GM19395 (cell line): ENCODE measurements around the gene SMARCD2.

Experiments
- ATAC-seq: cut with Tn5 transposase; IDR thresholded peaks from one replicate; pipeline ENCODE4 v1.9.1; 2021; ENCODE audit warnings: mild to moderate bottlenecking, moderate library complexity; ENCODE audit not compliant: unreplicated experiment

The SMARCD2 gene

DNA sequence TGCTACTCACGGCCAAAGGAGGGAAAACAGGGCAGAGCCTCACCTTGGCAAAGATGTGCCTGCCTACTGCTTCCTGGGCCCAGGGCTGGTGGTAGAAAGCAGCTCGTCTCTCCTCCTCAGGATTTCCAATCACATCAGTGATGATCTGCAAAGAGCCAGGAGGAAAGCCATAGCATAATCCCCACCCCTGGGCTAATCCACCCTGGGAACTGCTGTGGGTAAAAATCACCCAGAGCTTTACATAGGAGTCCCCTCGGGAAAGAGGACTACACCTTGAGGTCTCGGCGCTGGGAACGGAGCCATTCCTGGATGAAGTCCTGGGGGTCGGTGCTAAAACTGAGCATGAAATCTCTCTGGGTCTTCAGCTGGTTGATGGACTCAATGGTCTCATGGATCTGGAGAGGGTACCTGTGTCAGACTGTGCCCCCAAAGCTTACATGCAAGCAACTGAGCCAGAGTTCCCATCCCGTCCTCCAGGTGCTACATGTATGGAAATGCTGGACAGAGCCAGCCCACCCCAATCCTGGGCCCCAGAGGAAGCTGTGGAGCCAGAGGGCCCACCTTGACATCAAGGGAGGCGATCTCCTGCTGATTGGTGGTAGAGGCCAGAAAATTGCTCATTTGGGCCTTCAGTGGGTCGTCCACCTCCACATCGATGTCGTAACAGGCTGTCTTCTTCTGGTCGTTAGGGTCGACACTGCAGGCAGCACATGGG lies 9.3 kb downstream of the SMARCD2 start:
- ATAC-seq = no peak

DNA sequence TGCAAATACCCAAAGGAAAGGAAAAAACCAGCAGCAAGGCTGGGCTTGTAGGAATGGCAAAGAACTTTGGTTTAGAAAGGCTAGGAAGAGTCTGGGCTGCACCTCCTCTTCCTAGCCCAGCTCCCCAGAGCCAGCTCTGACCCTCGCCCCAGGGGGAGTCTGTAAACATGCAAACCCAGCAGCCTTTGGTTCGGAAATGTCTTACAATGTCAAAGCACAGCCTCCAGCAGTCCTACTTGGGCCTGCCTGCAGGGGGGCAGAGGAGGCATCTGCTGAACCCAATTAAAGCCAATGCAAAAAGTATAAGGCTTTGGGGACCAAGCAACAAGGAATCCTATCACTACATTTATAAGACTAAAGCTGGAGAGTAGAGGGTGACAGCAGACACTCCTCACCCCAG lies 10.0 kb downstream of the SMARCD2 start:
- no peak for ATAC-seq

DNA sequence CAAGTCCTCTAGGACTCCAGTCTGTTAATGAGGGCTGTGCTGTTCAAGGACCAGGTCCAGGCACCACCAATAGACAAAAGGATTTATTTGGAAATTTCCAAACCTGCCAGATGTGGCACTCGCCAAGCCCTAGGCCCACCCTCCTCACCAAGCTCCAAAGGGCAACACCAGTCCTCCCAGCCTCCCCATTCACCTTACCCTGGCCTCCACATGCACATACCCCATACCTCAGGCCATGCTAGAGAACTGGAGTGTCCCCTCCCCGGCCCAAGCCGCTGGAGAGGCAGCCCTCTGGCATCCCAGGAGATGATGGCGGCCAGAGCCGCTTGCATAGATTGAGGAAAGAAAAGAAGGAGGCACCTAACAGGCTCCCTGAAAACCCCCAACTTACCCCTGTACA lies 10.5 kb downstream of the SMARCD2 start:
- no peak for ATAC-seq

DNA sequence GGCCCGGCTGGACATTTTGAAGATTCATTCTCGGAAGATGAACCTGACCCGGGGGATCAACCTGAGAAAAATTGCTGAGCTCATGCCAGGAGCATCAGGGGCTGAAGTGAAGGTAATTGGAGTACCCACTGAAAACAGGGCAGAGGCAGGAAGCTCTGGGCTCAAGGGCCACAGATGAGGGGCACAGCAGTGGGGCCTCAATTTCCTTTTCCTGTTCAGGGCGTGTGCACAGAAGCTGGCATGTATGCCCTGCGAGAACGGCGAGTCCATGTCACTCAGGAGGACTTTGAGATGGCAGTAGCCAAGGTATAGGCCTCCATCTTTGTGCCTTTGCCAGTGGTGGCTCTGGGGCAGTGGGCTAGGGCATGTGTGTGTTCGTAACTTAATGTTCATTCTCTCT lies 11.0 kb downstream of the SMARCD2 start:
- no peak for ATAC-seq

DNA sequence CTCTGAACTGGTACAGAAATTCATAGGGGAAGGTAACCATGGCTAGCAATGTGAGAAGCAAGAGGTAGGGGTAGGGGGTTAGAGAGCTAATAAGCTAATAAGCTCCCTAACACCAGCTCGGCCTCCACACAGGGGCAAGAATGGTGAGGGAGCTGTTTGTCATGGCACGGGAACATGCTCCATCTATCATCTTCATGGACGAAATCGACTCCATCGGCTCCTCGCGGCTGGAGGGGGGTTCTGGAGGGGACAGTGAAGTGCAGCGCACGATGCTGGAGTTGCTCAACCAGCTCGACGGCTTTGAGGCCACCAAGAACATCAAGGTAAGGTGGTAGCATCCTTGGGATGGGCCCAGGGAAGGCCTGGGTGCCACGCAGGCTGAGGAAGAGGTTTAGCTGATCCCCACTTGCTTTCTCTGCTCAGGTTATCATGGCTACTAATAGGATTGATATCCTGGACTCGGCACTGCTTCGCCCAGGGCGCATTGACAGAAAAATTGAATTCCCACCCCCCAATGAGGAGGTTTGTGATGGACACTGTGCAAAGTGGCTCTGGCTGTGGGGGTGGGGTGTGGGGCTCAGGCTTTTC lies 11.5 kb downstream of the SMARCD2 start:
- no peak for ATAC-seq

DNA sequence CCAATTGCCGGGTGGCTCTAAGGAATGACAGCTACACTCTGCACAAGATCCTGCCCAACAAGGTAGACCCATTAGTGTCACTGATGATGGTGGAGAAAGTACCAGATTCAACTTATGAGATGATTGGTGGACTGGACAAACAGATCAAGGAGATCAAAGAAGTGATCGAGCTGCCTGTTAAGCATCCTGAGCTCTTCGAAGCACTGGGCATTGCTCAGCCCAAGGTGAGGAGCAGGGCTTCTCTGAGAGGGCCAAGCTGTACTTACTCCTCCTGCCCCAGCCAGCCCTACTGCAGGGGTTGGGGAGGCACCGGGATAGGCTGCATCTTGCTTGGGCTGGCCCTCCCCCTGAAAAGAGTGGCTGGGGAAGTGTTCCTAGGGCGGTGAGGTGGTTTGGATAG lies 12.2 kb downstream of the SMARCD2 start:
- no peak for ATAC-seq

DNA sequence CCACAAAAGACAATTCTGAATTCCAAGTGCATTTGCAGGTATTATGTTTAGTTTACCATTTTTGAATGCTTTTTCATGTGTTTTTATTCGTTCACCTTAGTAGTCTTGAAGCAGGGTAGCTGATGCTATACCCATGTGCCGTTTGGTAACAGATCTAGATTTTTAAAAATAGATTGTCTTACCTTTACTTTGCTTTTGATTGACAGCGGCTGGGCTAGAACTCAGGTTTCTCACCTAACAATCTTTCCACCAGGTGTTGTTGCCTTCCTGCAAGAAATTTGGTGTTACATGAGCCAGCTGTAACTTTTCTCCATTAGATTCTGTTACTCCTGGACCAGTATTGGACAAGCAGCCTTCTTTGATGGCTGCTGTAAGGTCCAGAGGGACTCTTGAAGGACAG lies 13.5 kb downstream of the SMARCD2 start:
- no peak for ATAC-seq

DNA sequence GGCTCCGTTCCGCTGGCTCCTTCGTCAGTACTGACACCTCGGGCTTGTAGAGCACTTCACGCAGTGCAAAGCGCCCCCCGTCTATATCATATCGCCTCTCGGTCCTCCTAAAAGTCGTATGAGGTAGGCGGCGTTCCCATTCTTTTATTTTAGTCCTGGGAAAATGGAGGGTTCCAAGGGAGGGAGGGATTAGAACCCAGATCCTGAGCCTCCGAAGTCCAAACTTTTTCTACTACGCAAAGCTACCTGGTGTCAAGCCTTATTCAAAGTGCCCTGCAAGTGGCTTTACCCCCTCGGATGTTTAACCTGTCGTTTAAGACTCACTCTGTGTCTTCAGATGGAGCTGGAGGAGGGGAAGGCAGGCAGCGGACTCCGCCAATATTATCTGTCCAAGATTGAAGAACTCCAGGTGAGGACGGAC lies 14.7 kb downstream of the SMARCD2 start:
- ATAC-seq = no peak

DNA sequence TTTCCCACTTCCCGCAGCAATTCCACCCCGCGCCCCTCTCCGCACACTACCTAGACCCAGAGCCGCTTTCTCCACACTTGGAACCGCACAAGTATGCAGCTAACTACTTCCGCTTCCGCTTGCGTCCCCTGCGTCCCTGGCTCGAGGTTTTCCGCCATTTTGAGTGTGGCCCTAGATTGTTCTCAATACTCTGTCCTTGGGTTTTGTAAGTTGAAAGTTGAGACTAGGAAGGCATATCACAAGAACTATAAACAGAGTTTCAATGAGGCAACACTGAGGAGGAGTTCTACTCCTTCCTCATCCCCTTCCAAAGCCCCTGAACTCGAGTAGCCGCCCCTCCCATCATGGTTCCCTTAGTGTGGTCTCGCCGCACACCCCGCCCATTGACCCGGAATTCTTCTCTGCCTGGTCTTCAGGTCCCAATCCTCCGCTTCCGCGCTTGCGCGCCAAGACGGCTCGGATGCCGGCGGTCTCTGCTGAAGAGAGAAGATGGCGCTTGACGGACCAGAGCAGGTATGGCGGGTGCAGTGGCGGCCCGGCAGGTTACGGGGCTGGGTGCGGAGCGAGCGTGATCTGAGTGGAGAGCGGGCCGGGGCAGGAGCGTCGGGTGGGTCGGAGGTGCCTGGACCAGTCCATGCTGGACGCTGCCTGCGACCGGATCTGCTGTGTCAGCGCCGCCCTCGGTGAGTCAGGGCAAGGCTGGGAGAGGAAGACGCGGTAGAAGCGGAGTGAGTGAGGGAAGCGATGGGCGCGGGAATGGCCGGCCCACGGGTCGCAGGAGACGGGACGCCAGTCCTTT lies 15.3 kb downstream of the SMARCD2 start, which contains the start of the genes FTSJ3 and PSMC5:
Gene FTSJ3, minus strand, starts transcription at position 662 of the 799 bp plus-strand sequence. CDS start 761 bp downstream, outside the sequence.
Gene PSMC5, plus strand, starts transcription at position 430 of the 799 bp plus-strand sequence. Its CDS starts 60 bp downstream, at position 490.
- peak; percentile 91 for ATAC-seq

DNA sequence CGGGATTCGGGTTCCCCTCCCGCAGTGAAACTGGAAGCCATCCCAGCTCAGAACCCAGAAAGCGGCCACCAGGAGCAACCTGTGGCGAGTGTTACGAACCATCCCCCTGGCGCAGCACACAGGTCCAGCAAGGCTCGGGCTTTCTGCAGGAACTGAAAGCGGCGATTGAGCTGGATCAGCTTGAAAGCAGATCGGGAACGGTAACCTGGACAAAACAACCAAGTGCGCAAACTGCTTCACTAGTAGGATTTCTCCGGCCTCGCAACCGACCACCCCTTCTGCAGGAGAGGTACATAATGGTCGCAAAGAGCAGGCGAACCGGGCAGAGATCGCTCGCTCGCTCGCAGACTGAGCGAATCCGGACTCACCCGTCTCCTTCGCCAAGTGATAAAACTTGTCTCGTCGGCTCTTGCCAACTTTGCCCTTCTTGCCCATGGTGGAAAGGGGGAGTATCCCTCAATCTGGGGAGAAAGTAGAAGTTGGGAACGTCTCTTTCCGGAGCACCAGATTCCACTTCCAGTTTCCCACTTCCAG lies 15.9 kb downstream of the SMARCD2 start:
- ATAC-seq = peak; percentile 2

DNA sequence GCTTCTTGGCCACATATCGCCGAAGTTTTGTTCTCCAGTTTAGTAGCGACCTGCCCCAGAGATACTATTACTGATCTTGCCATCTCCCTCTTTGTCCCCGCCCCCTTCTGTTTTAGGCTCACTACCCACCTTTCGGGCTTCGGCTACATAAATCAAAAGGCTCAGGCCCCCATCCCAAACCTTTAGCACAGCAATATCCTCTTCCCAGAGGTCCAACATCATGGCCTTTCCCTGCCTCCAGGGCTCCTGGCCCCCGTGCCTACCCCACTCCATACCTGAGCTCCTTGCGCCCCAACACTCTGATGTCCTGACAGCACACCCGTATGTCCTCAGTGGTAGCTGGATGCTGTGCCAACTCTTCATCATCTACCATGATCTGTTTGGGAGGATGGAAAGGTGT lies 18.1 kb downstream of the SMARCD2 start:
- ATAC-seq = no peak

DNA sequence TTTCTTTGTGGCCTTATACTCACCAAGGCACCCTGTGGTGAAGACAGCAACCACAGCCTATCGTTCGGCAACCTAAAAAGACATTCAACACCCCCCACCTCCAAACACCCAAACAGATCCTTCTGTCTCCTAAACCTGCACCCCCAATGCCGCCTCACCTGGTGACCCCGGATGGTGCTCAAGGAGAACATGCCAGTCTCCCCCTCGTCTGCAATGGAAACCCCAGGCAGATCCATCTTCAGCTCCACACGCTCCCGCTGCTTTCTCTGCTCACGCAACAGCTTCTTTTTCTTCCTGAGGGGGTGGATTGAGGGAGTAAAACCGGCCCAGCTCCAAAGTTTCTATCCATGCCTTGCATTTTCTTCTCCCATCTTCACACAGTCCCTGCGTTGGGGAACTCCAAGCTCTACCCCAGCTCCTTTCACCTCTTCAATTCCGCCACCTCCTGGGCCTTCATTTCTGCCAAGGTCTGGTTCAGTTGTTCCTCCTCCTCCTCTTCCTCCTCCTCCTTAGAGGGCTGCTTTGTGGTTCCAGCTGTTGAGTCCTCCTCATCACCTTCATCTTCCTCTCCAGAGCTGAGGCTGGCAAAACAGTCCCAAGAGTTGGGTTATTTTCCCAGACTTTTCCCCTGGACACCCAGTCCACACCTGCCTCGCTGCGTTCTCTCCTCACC lies 18.7 kb downstream of the SMARCD2 start:
- ATAC-seq = no peak

DNA sequence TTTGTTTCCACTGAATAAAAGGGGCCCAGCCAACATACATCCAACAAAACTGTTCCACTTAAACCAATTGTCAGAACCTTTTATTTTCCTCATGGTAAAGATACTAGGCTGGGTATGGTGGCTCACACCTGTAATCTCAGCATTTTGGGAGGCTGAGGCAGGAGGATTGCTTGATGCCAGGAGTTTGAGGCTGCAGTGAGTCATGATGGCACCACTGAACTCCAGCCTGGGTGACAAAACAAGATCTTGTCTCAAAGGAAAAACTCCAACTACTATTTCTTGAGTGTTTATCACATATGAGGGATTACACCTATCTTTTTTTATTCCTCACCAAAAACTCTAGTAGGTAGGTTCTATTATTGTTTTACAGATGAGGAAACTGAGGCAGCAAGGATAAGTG lies 19.9 kb downstream of the SMARCD2 start:
- no peak for ATAC-seq

DNA sequence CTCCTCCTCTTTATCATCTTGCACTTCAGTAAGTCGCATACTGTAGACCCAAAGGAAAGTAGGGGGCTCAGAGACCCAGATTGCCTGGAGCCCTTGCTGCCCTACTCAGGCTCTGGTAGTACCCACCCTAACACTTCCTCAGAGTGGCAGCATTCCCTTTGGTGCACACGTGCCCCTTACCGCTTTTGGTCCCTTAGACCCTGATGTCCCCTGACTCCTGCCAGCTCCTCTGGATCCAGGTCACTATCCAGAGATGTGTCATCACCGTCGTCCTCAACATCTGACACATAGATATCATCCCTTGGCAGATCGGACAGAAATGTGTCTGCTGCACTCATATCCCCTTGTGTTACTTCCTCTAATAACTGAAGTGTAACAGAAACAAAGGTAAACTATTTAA lies 20.7 kb downstream of the SMARCD2 start:
- ATAC-seq = no peak

DNA sequence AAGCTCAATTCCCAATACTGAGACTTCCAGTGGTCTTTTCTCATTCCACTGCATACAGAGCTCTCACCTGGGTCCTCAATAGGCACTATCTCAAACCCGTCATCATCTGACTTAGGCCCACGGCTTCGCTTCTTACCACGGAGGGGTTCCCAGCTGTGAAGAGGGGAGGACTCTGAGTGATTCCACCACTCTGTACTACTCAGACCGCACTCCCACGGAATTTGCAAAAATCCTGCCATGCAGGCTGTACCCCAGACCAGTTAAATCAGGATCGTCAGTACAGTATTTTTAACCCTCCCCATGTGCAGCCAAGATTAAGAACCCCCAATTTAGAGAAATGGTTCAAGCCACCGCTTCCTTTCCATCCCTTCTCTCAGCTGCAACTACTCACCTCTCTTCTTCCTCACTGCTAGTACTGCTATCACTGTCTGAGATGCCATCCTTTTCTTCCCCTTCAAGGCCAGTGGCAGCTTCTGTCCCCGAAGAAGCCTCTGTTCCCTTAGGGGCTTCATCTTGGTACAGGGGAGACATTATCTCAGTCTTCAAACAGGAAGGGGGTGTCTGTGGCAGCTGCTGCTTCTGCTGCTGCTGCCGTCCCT lies 21.4 kb downstream of the SMARCD2 start:
- ATAC-seq = no peak

DNA sequence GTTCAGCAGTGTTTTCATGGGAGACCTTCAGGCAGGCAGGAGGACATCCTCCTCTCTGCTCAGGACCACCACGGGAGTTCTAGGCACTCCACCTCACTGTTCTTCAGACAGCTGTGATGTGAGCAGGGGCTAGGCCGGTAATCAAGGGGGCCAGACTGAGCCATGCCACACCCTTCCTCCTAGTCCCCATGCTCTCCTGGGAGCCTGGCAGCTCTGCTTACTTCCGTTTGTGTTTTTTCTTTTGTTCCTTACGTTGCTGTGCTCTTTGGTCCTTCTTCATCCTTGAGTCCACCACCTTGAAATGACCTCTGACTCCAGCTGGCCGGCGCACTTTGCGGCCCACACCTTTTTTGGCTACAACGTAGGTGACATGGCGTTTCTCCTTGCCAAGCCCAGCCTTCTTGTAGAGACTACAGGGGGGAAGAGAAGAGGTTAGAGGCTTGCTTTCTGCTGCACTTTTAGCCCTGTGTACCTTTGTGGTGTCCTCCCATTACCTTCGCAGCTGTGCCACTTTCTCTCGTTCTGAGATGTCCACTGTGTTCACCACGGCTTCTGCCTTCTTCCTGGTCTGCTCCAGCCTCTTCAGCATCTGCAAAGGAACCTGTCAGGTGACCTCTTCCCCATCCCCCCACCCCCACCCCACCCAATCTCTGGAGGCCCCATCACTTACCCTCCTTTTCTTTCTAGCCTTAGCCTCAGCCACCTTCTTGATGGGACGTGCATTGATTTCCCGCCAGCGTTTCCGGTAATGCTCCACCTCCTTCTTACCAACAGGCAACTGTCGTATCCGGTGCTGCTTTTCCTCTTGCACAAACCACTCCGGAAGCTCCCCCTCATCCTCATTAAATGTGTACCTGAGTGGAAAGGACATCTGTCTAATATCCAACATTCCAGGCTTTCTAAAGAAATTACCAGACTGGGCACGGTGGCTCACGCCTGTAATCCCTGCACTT lies 22.6 kb downstream of the SMARCD2 start:
- no peak for ATAC-seq

DNA sequence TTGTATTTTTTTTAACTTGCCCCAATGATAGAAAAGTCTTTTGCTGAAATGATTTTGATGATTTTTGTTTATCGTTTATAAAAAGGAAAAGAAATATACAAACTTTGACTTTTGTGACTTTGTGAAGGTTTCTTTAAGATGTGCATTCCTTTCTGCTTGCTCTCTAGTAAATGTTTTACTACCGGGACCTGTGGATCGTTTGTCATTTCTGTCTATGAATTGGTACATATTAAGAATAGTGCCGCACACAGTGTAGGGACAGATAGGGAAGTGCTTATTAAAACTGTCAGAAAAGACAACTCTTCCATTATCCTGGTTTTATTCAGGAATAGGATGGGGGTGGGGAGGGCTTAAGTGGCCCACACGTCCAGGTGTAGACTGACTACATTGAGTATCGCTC lies 23.4 kb downstream of the SMARCD2 start:
- ATAC-seq = no peak

DNA sequence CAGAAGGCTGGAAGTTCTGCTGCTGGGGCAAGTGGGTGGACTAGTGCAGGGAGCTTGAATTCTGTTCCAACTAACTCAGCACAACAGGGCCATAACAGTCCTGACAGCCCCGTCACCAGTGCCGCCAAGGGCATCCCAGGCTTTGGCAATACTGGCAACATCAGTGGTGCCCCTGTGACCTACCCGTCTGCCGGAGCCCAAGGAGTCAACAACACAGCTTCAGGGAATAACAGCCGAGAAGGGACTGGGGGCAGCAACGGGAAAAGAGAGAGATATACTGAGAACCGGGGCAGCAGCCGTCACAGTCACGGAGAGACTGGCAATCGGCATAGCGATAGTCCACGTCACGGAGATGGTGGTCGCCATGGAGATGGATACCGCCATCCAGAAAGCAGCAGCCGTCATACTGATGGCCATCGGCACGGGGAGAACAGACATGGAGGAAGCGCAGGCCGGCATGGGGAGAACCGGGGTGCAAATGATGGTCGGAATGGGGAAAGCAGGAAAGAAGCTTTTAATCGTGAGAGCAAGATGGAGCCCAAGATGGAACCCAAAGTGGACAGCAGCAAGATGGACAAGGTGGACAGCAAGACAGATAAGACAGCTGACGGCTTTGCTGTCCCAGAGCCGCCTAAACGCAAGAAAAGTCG lies 24.6 kb downstream of the SMARCD2 start:
- no peak for ATAC-seq

DNA sequence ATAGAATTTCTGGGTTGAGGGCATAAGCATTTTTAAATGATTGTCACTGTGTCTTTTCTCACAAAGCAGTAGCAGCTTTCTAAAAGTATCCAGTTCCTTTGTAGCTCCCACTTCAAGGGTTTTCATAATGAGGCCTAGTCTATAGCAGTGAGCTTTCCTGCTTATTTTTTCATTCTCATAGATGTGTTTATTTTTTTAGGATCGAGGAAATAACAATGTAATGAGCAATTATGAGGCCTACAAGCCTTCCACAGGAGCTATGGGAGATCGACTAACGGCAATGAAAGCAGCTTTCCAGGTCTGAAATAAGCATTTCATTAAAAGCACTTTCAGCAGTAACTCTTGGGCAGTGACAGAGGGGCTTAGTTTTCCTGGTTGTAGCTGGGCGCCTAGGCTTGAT lies 25.8 kb downstream of the SMARCD2 start:
- no peak for ATAC-seq
